ENCODE data around the gene ZBTB7A. TPM values are rescaled to one million over a fixed set of nuclear protein-coding genes. Genes with fewer than 3 reads are reported as not detected.

The ZBTB7A gene
- total RNA-seq = 10 to 100 TPM; 30.9 to 31.3 TPM

- WGBS, 2 donors = 0 to 2% methylated on average over 2 to 67 of the region's 85 CpGs
- Histone ChIP-seq H3K4me3 (peak within 1 kb of the TSS; percentile 95 to 97), H3K9me3 (no peaks in the 10 kb centered on the region), H3K36me3 (replicated peaks in 1 of 2; ENCODE audit: insufficient read depth in 1 of 2, low read depth in 2 of 2) (no peaks in the 10 kb centered on the region), H3K27ac (peak within 1 kb of the TSS; percentile 93 to 97 (median 96)), H3K4me1 (peaks cover 36% of the 10 kb centered on the region), H3K27me3 (no peaks in the 10 kb centered on the region)
- ATAC-seq = peak; percentile 43
- peak; percentile 82 to 91 (median 90) for DNase-seq
- peak in 2 of 3 donors; percentile 16 to 38 for TF ChIP-seq POLR2A (IDR thresholded peaks at IDR 0.05)
- TF ChIP-seq, protein P1, sequence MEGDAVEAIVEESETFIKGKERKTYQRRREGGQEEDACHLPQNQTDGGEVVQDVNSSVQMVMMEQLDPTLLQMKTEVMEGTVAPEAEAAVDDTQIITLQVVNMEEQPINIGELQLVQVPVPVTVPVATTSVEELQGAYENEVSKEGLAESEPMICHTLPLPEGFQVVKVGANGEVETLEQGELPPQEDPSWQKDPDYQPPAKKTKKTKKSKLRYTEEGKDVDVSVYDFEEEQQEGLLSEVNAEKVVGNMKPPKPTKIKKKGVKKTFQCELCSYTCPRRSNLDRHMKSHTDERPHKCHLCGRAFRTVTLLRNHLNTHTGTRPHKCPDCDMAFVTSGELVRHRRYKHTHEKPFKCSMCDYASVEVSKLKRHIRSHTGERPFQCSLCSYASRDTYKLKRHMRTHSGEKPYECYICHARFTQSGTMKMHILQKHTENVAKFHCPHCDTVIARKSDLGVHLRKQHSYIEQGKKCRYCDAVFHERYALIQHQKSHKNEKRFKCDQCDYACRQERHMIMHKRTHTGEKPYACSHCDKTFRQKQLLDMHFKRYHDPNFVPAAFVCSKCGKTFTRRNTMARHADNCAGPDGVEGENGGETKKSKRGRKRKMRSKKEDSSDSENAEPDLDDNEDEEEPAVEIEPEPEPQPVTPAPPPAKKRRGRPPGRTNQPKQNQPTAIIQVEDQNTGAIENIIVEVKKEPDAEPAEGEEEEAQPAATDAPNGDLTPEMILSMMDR (IDR thresholded peaks at IDR 0.05) = peak in 1 of 7 experiments; percentile 11
- intact Hi-C loops (cut with DNase I) = loop anchor here (5.0 kb wide), 1 partner anchor 65 kb away; no protein-coding TSS in a partner anchor
These were observed at the start of gene ZBTB7A for GRCh38 chr19:4066682-4067395. TSS of gene ZBTB7A (minus strand) at chr19:4066899. CDS start at chr19:4055232, 11,667 bp downstream.

GRCh38 chr19:4115818-4116385, 49.2 kb upstream of the ZBTB7A start:
- no peak overlapping the region for H3K27ac ChIP-seq
- peaks cover 0 to 3% of the 10 kb centered on the region in 2 donors for H3K36me3 ChIP-seq (replicated peaks in 1 of 2; ENCODE audit: insufficient read depth in 1 of 2, low read depth in 2 of 2)
- no peak for ATAC-seq
- H3K4me1 ChIP-seq = no peaks in the 10 kb centered on the region
- no peak overlapping the region for H3K4me3 ChIP-seq
- no peaks in the 10 kb centered on the region for H3K27me3 ChIP-seq
- H3K9me3 ChIP-seq = no peaks in the 10 kb centered on the region
- no peak for DNase-seq
- intact Hi-C loops (cut with DNase I) = no loop called here
- no peak for TF ChIP-seq POLR2A (IDR thresholded peaks at IDR 0.05)
- TF ChIP-seq, protein P1 (IDR thresholded peaks at IDR 0.05) = no peak
- 80 to 87% methylated on average over 1 to 13 of the region's 13 CpGs for WGBS, 2 donors

DNA sequence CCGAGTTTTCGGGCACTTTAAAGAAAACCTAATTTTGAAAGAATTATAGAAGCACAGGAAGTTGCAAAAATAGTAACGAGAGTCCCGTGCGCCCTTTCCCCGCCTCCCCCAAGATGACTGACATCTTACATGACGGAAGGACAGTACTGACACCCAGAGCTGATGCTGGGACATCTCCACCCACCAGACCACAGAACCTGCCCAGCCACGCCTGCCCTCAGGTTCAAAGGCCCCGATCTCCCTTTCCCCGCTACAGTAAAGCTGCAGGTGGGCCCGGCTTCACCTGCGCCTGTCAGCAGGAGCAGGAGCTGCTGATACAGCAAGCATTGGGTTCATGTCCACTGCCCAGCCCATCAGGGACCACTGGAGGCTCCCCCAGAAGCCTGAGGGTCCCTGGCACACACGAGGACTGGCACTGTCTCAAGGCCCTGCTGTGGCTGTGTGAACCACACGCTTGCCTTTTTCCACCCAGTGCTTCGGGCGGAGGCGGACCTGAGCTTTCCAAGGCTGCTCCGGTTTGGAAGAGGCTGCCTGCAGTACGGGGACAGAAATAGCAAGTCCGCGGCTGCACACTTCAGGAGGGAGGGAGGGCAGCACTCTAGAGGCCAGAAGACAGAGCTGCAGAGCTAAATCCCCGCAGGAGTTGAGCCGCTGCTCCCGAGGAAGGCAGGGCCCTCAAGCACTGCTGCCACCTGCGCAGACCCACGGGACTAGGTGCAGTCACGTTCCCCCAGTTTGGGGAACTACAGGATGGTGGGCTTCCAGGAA, 48.5 kb upstream of the ZBTB7A start:
- no peak for ATAC-seq
- DNase-seq = no peak
- H3K36me3 ChIP-seq (replicated peaks in 1 of 2; ENCODE audit: insufficient read depth in 1 of 2, low read depth in 2 of 2) = peaks cover 0 to 3% of the 10 kb centered on the region in 2 donors
- H3K27ac ChIP-seq = no peak overlapping the region
- H3K4me1 ChIP-seq = no peaks in the 10 kb centered on the region
- TF ChIP-seq, protein P1 (IDR thresholded peaks at IDR 0.05) = no peak
- no peak for TF ChIP-seq POLR2A (IDR thresholded peaks at IDR 0.05)
- intact Hi-C loops (cut with DNase I) = no loop called here
- 84 to 88% methylated on average over 8 to 27 of the region's 27 CpGs for WGBS, 2 donors
- no peaks in the 10 kb centered on the region for H3K27me3 ChIP-seq
- no peak overlapping the region for H3K4me3 ChIP-seq
- H3K9me3 ChIP-seq = no peaks in the 10 kb centered on the region

- DNase-seq (no peak), ATAC-seq (no peak)
- Histone ChIP-seq H3K36me3 (replicated peaks in 1 of 2; ENCODE audit: insufficient read depth in 1 of 2, low read depth in 2 of 2) (peaks cover 0 to 6% of the 10 kb centered on the region in 2 donors), H3K4me3 (no peak overlapping the region), H3K4me1 (no peaks in the 10 kb centered on the region), H3K27ac (no peak overlapping the region), H3K27me3 (no peaks in the 10 kb centered on the region), H3K9me3 (no peaks in the 10 kb centered on the region)
- TF ChIP-seq, protein P1 (IDR thresholded peaks at IDR 0.05) = no peak
- no peak for TF ChIP-seq POLR2A (IDR thresholded peaks at IDR 0.05)
- 83 to 87% methylated on average over 14 to 18 of the region's 19 CpGs for whole genome bisulfite sequencing, 2 donors
- intact Hi-C loops (cut with DNase I) = no loop called here
These were observed 47.5 kb upstream of the ZBTB7A start for GRCh38 chr19:4114181-4114580.
